MM.1S (cell line): ENCODE results near the gene CSRP3.

ENCODE experiments used
- EZH2 ChIP-seq: fragments of 300-600 bp; sonication (generic); optimal IDR thresholded peaks from 2 replicates; pipeline ENCODE3; 2017; ENCODE audit warnings: low read depth, mild to moderate bottlenecking, antibody characterized with exemption, low read length, mixed read lengths
- EZH2phosphoT487 ChIP-seq: fragments of 300-600 bp; sonication (generic); IDR thresholded peaks from 2 replicates; pipeline ENCODE4 v1.6.1; 2018; ENCODE audit warnings: antibody characterized with exemption, low read length
- TF ChIP-seq, protein P1 (sequence below): fragments of 300-600 bp; sonication (generic); IDR thresholded peaks from 2 replicates; pipeline ENCODE4 v1.5.1; 2016; ENCODE audit warnings: antibody characterized with exemption, low read length, mixed read lengths

DNA sequence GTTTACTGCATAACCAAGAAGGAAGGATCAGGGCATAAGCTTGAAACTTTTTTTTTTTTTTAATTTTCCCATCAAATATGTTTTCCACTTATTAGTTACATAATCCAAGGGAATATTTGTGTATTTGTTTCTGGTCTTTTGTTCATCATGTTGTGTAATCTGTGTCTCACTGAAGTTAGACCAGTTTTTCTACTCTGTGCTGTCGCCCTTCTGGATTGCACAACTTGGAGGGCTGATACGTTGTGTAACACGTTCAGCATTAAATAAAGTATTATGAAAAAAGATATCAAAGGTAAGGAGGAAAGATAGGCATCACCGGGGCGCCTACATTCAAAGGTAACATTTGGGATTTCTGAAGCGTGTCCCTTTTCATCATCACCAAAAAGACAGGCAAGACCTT lies 42.3 kb upstream of the CSRP3 start:
- no peak for TF ChIP-seq EZH2phosphoT487
- TF ChIP-seq, protein P1, sequence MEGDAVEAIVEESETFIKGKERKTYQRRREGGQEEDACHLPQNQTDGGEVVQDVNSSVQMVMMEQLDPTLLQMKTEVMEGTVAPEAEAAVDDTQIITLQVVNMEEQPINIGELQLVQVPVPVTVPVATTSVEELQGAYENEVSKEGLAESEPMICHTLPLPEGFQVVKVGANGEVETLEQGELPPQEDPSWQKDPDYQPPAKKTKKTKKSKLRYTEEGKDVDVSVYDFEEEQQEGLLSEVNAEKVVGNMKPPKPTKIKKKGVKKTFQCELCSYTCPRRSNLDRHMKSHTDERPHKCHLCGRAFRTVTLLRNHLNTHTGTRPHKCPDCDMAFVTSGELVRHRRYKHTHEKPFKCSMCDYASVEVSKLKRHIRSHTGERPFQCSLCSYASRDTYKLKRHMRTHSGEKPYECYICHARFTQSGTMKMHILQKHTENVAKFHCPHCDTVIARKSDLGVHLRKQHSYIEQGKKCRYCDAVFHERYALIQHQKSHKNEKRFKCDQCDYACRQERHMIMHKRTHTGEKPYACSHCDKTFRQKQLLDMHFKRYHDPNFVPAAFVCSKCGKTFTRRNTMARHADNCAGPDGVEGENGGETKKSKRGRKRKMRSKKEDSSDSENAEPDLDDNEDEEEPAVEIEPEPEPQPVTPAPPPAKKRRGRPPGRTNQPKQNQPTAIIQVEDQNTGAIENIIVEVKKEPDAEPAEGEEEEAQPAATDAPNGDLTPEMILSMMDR, result no peak
- TF ChIP-seq EZH2, result no peak
